NCI-H526 (cell line): ENCODE measurements around the gene FGD5.
A peak's percentile ranks its signal among the peaks of the same experiment; 100 is the strongest.
"Not testable (repeated sequence)": the region's sequence is repeated elsewhere in the genome, so short reads cannot be mapped to it uniquely, and the experiment has no call there.

Experiments
- DNase-seq, 2 experiments: peaks; one replicate each; lab custom pipeline; 2025; lab: John Stamatoyannopoulos, UW

The FGD5 gene

DNA sequence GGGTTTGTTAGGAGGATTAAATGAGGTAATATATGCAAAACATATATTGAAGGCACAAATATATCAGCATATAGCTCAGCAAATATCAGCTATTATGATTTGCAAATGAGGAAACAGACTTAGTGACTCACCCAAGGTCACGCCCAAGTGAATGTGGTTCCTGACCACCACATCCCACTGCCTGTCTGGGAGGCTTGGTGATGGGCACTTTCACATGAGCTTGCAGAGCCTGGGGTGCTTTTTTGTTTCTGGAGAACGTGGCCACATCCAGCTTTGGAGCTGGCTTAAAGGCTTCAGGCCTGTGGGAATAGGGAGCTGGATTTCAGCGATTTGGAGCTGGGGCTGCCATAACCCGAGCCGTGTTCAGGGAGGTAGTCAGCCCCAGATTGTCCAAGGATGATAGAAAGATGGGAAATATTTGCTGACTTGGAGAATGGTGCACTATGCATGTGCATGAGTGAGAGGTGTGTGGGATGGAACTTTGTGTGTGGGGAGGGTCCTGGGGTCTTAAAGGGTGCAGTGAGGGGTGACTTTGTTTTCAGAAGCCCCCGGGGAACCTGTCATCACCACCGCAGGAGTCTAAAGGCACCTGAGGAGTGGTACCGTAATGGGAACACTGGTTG lies 12.0 kb upstream of the FGD5 start:
- peak; percentile 53 to 65 for DNase-seq

DNA sequence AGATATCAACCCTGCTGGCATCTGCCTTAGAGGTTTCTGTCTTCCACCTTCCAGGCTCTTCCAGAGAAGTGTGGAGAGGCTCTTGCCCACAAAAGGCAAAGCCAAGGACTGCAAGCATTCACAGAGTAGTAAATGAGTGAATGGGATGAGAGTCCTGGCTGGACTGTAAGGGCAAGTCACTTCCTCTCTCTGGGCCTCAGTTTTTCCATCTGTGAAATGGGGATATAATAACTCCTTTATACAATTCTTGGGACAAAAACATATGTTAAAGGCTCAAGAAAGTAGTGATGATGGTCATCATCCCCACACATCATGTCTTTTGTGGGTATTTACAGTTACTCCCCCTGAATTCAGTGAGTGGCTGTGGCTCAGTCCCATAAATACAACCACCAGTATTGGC lies 10.7 kb upstream of the FGD5 start:
- no peak for DNase-seq

DNA sequence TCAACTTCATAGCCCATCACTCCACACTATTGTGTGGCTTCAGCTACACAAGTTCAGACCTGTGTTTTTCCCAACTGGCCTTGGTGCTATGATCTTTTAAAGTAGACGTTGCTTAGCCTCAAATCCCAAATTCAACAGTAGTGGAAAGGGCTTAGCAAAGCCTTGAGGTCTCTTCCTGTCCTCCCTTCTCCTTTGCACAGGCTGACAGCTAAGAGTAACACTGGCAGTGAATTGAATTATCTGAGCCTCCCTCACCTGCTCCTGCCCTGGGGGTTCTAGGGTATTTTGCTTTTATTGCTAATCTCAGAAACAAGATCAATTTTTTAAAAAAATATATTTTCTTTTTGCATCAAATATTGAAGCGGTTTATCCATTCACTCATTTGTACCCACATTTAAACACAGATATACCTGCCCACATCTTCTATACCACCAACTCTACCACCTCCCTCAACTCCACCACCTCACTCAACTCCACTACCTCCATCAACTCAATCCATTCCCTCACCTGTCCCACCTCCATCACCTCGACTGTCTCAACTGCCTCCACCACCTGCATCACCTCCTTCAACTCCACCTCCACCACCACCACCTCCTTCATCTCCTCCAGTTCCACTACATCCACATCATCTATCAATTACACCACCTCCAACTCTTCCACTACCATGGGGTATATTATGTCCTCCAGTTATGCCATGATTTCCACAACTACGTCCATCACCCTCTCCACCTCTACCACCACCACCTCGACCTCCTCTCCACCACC lies 10.1 kb upstream of the FGD5 start:
- no peak for DNase-seq

DNA sequence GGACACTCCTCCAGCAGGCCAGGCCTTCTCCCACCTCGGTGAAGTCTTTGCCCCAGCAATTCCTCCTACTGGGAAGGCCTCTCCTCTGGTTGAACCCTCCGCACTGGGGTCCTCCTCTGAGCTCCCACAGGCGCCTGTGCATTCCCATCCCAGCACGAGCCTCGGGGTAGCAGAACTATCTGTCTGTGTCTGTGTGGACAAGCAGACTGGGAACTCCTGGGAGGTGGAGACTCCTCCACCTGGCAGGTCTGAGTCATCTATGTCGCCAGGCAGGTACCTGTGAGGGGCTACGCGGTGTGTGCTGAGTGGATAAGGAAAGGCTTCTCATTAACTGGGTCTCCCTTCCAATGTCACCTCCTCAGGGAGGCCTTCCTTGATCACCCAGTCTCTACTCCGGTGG lies 9.2 kb upstream of the FGD5 start:
- not testable (repeated sequence) for DNase-seq

DNA sequence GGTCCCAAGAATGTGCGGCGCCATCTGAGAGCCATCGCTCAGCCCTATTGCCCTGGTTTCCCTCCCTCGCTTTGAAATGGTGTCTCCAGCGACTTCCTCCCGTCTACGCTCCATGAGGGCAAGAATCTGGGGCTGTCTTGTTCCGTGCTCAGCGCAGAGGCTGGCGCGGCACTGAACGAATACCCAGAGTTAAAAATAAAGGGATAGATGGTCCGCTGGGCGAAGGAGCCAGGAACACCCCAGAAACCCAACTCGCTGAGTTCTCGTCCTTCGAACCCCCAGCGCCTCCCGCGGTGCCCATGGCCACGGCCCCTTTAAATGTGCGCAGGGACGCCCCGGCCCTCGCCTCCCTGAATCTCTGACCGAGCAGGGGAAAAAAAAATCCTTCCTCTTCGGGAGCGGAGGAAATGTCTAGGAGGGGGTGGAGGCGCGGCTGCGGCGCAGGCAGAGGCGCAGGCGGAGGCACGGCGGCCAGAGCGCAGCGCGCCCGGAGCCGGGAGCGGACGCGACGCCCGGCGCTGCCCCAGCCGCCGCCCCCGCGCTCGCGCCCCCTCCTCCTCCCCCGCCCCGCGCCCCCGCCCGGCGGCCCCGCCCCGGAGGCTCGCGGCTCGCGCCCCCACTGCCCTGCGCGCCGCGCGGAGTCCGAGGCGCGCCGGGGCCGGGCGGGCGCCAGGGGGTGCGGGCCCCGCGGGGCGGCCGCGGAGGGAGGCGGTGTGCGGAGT lies 8.5 kb upstream of the FGD5 start:
- peak in 1 of 2 experiments; percentile 65 for DNase-seq

DNA sequence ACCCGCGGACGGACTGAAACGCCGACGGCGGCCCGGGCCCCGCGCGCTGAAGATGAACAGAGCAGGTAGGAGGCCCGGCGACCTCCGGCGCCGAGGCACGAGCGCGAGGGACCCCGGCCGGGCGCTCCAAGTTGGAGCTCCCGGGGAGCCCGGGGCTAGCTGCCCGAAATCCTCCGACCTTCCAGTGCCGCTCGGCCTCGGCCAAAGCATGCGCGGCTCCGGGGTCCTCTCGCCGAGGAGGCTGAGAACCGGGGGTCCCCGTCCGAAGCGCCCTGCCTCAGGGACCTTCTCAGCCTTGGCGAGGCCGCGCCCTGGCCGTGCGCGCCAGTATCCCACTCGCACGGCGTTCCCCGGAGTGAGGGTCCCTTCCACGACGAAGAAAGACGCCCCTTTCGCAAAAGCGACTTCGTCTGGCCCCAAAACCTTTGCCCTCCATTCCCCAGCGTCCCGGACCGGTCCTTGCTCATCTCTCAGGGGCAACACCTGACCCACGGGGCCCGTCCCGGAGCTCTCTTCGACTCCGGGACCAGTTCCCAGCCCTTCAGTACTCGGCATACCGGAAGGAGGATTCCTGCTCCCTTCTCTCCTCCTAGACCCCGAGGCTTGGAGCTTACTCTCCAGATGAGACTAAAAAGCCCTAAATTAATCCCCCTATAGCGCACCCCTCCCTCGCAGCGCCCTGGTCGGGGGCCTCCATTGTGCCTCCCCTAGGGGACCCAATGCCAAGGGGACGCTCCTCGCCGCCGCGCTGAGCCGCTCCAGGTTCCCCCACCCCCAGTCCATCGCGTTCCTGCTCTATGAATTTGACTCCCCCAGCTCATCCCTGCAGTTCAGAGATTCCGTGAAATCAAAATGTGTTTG lies 7.7 kb upstream of the FGD5 start:
- DNase-seq = no peak

DNA sequence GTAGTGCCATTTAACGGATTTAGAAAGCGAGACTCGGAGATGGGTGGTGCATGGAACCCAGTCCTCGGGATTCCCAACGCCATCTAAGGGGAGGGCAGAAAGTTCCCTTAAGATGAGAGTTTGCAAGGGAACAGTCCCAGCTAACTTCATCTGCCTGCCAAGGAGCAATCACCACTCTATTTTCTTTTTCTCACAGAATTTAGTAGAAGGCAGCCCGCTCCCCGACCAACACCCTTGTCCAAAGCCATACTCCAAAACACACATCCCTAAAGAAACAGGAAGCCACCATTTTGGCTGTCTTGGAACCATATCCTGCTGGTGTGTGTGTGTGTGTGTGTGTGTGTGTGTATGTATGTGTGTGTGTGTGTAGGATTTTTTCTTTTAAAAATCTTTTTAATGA lies 7.1 kb upstream of the FGD5 start:
- DNase-seq = no peak

DNA sequence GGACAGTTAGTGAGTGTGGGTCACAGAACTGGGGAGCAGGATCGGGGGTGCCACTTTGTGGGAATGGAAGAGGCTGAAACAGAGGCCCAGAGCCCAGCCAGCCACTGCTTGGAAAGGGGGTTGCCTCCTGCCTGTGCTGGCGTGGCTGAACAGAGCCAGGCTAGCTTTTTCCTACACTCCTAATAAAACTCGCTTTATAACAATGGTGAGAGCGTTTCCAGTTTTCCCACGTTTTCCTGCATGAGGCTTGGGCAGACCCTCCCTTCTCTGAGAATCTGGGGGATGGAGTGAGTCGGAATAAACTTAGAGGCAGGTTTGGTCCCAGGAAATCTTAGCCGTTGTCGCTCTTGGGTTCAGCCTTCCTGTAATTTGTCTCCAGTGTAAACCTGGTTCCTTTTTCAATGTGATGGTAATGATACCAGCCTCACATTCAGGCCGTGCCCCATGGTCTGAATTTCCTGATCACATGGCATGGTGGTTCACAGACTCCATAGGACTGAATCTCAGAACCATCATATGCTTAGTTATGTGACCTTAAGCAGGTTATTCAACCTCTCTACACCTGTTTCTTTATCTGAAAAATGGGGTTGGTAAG lies 6.5 kb upstream of the FGD5 start:
- no peak for DNase-seq

DNA sequence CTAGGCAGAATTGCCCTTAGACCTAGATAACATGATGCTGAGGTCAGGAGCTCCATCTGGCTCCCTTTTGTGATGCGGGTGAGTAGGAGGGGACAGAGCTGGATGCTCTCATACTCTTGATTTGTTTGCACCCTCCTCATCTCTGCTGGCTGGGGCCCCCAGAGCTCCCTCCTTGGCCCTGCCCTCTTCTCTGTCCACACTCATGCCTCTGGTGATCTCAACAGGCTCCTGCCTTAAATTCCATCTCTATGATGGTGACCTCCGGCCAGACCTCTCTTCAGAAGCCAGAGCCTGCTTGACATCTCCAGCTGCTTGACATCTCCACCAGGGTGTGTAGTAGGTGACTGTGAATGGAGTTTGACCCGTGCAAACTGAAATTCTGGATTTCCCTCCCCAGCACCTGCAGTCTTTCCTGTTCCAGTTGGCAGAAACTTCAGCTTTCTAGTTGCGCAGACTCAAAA lies 4.3 kb upstream of the FGD5 start:
- DNase-seq = no peak

DNA sequence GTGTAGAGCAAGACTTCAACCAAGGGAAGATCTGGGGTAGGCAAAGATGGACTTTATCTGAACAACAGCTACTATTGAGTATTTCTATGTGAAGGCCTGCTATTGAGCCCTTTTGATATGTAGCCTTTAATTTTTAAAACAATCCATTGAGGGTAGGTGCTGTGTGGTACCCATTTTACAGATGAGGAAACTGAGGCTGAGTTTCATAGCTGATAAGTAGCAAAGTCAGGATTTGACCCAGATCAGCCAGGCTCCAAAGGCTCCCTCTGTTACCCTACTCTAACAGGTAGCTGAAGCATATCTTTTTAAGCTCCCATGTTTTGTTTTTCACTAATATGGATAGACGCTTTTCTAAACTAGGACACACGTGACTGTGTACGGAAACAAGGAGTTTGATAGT lies 2.4 kb upstream of the FGD5 start:
- DNase-seq = no peak

DNA sequence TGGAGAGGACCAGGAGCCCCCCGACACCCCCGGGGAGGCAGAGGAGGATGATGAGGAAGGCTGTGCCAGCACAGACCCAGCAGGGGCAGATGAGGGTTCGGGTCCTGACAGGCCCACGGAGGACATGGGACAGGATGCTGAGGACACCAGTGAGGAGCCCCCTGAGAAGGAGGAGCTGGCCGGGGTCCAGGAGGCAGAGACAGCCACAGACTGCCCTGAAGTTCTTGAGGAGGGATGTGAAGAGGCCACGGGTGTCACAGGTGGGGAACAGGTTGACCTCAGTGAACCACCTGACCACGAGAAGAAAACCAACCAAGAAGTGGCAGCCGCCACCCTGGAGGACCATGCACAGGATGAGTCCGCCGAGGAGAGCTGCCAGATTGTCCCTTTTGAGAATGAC lies 909 bp downstream of the FGD5 start:
- no peak for DNase-seq

DNA sequence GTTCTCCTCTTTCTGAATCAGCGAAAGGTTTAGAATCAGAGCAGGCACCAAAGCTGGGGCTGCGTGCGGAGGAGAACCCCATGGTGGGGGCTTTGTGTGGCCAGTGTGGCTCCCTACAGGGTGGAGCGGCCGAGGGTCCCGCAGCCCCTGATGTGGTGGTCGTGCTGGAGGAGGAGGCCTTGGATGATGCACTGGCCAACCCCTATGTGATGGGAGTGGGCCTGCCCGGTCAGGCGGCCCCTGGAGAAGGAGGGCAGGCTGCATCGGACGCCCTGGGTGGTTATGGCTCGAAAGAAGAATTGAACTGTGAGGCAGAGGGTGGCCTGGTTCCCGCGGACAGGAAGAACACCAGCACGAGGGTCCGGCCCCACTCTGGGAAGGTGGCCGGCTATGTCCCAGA lies 1.4 kb downstream of the FGD5 start:
- no peak for DNase-seq

DNA sequence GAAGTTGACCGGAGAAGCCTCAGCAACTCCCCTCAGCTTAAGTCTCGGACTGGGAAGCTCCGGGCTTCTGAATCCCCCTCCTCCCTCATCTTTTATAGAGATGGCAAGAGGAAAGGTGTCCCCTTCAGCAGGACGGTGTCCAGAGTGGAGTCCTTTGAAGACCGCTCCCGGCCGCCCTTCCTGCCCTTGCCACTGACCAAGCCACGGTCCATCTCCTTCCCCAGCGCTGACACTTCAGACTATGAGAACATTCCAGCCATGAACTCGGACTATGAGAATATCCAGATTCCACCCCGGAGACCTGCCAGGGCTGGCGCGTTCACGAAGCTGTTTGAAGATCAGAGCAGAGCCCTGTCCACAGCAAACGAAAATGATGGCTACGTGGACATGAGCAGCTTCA lies 2.4 kb downstream of the FGD5 start:
- no peak for DNase-seq

DNA sequence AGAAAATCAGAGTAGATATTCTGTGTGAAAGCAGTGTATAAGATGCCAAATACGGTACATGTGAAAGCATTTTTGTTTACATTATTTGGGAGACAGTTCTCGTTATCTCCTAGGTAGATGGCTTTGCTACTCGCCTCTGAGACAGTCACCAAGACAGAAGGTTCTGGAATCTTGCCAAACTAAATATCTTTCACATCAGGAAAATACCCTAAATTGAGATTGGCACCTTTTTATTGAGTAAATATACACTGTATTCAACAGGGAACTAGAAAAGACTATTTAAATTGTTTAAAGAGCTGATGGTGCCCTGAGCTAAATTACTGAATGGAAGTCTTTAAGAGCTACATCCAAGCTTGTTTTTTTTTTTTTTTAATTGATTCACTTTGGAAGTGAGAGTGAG lies 3.4 kb downstream of the FGD5 start:
- DNase-seq = no peak

DNA sequence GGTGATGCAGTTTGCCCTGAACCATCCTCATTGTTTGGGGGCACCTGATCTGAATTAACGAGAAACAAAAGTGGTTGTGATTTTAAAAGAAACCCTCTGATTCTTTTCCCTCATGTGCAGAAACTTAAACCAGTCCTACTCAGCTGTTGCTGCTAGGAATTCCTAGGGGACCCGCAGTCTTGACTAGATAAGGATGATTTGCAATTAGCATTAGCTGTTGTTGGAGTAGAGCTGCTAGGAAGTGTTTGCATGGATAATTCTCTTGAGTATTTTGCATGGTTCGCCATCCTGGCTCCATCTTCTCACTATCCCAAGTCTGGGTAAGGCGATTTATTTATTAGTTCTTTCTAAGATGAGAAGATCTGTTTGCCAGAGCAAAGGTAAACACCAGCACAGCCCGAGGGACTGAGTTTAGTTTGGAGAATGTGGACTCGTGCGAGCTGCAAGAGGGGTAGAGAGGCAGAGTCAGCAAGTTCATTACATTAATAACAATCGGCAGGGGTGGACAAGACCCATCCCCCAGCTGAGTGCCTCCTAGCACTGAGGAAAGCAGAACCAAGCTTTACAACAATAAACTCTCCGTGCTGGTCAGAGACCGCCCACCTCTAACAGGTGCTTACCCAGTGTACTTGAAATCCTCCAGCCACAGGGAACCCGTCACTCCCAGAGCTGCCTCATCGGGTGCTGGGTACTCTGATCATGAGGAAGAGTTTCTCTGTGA lies 4.1 kb downstream of the FGD5 start:
- peak; percentile 61 to 78 for DNase-seq

DNA sequence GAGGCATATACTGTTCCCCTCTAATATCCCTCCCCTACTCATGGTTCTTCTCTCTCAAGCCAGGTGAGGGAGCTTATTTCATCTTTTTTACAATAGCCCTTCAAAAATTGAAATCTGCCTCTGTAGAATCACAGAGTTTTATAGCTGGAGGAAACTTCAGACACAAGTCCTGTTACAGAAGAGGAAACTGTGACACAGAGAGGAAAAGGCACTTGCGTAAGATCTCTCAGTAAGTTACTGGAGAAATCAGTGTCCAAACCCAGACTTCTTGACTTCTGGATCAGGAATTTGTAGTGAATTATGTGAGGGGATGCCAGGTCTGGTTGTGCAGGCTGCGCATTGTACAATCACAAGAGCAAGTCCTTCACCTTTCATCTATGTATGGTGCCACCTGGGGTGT lies 4.6 kb downstream of the FGD5 start:
- no peak for DNase-seq

DNA sequence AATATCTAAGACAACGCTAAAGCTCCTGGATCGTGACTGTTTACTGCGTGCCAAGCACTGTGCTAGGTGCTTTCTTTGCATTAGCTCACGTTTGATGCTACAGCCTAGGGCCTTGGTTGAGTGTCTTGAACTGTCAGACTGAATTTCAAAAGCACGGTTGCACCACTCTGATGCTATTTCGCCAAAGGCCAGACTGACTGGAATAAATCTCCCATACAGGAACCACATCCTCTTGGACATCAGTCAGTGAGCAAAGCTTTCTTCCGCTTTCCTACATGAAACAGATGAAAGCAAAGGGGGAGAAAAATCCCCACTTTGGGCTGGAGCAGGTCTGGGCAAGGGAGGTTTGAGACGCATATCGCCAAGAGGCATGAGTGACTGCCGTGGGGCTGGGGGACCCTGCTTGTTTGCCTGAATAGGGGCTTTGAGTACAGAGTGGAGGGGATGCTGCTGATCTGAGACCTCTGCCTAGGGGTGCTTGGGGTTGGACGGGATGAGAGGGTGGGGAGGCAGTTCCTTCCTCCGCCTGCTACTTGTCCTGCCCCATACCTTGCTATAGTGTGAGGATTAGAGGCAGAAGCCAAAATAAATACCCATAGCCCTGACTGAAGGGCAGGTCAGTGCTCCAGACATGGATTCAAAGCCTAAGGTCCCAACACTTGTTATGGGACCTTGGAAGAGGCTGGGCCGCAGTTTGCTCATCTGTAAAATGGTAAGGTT lies 5.3 kb downstream of the FGD5 start:
- DNase-seq = no peak

DNA sequence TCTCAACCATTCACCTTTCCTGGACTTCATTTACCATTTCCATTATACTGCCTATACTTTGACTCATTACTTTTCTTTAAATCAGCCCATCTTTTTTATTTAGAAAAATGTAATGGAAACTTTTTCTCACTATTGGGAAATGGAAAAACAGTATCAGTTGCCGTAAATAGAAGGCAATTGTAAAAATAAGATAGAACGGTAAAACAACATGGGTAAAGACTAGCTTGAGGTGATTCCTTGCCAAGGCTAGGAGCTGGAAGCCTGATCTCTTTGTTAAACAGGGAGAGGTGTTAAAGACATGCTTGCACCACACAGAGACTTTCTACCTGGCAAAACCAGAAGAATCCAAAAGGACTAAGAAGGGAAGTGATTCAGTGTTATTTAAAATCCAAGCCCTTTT lies 5.9 kb downstream of the FGD5 start:
- no peak for DNase-seq

DNA sequence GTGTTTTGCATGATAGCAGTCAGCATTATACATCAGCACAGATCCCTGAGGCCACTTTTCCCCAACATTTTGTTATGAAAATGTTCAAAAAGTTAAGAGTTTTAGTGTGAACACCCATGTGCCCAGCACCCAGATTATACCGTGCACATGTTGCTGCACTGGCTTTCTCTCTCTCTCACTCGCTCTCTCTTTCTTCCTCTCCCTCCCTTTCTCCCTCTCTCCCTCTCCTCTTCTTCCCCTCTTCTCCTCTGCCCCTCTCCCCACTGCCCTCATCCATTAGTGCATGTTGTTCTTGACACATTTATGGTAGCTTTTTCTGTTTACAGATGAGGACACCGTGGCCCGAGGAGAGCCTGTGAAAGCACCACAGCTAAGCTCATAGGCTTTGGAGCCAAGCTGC lies 7.3 kb downstream of the FGD5 start:
- DNase-seq = peak; percentile 20 to 53

DNA sequence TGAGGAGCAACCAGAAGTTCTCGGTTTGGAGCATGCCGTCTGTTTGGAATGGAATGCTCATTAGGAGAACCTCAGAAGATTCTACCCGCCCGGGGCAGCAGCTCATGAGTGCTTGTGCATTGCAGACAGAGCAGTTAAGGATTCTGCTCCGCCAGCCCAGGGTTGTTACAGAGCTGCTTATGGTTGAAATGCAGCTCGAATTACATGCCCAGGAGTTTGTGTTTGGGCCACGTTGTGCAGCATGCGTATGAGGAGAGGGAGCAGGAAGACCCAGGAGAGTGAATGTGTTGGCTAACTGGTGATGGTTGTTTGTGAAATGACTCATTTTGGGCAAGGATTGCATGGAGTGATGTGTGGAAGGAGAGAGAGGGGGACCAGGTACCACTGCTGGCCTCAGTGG lies 9.0 kb downstream of the FGD5 start:
- DNase-seq = peak in 1 of 2 experiments; percentile 34
